ENCODE measurements around the gene ASGR1. TPM values are rescaled to one million over a fixed set of nuclear protein-coding genes. Genes with fewer than 3 reads are reported as not detected.

ASGR1 gene
- total and polyA plus RNA-seq, 3 donors from 2014 or later = 11.5 to 21.3 (median 19.1) TPM

DNA sequence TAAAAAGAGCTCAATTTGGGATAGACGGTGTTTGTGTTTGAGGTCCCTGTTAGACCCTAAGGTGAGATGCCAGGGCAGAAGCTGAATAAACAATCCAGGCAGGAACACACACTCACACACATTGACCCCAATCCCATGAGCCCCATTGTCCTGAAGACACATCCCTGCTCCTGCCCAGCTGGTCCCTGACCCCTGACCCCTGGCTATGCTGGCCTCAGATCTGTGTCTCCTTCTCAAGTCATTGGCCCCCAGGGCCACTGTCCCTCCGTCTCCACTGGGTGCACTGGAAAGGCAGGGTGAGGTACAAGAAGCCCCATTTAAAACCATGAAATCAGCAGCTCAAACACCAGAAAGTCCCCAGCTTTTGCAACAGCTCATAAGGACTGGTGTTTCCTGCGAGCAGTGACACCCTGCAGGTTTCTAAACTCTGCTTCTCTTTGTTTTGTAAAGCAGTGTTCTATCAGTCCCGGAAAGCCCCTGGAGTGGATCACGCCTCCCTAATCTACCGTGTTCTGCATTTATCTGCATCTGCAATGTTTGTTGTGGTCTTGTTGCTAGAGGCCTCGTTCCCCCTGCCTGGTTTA lies 46.6 kb downstream of the ASGR1 start:
- Histone ChIP-seq H3K4me3 (no peak overlapping the region), H3K4me1 (no peaks in the 10 kb centered on the region), H3K9me3 (no peaks in the 10 kb centered on the region), H3K36me3 (ENCODE audit: low read depth, missing control alignments) (no peaks in the 10 kb centered on the region), H3K27me3 (no peaks in the 10 kb centered on the region), H3K27ac (peak overlapping the region in 1 of 2 donors; percentile 19)
- WGBS, 2 donors = 31 to 34% methylated on average over 7 of the region's 7 CpGs
- DNase-seq = no peak
- intact Hi-C loops (cut with DNase I; ENCODE audit: low total_unique reads) = no loop called here
- TF ChIP-seq, protein P1, sequence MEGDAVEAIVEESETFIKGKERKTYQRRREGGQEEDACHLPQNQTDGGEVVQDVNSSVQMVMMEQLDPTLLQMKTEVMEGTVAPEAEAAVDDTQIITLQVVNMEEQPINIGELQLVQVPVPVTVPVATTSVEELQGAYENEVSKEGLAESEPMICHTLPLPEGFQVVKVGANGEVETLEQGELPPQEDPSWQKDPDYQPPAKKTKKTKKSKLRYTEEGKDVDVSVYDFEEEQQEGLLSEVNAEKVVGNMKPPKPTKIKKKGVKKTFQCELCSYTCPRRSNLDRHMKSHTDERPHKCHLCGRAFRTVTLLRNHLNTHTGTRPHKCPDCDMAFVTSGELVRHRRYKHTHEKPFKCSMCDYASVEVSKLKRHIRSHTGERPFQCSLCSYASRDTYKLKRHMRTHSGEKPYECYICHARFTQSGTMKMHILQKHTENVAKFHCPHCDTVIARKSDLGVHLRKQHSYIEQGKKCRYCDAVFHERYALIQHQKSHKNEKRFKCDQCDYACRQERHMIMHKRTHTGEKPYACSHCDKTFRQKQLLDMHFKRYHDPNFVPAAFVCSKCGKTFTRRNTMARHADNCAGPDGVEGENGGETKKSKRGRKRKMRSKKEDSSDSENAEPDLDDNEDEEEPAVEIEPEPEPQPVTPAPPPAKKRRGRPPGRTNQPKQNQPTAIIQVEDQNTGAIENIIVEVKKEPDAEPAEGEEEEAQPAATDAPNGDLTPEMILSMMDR (IDR thresholded peaks at IDR 0.05) = no peak
- no peak for TF ChIP-seq POLR2A (IDR thresholded peaks at IDR 0.05)

DNA sequence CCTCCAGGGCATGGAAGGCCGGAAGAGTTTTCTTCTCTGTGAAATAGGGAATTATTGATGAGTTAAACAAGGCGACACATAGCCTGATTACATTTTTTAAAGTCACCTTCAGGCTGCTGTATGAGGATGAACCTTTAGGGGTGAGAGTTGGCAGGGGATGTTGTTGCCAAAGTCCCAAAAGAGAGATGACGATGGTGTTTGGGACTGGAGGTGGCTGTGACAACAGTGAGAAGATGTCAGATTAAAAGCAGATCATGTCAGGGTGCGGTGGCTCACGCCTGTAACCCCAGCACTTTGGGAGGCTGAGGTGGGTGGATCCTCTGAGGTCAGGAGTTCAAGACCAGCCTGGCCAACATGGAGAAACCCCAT lies 47.8 kb downstream of the ASGR1 start:
- Histone ChIP-seq H3K27me3 (no peaks in the 10 kb centered on the region), H3K36me3 (ENCODE audit: low read depth, missing control alignments) (no peaks in the 10 kb centered on the region), H3K4me3 (no peak overlapping the region), H3K9me3 (no peaks in the 10 kb centered on the region), H3K4me1 (no peaks in the 10 kb centered on the region), H3K27ac (no peak overlapping the region)
- WGBS, 2 donors = 85 to 98% methylated on average over 5 of the region's 5 CpGs
- intact Hi-C loops (cut with DNase I; ENCODE audit: low total_unique reads) = no loop called here
- no peak for DNase-seq
- no peak for TF ChIP-seq POLR2A (IDR thresholded peaks at IDR 0.05)
- TF ChIP-seq, protein P1 (IDR thresholded peaks at IDR 0.05) = no peak

DNA sequence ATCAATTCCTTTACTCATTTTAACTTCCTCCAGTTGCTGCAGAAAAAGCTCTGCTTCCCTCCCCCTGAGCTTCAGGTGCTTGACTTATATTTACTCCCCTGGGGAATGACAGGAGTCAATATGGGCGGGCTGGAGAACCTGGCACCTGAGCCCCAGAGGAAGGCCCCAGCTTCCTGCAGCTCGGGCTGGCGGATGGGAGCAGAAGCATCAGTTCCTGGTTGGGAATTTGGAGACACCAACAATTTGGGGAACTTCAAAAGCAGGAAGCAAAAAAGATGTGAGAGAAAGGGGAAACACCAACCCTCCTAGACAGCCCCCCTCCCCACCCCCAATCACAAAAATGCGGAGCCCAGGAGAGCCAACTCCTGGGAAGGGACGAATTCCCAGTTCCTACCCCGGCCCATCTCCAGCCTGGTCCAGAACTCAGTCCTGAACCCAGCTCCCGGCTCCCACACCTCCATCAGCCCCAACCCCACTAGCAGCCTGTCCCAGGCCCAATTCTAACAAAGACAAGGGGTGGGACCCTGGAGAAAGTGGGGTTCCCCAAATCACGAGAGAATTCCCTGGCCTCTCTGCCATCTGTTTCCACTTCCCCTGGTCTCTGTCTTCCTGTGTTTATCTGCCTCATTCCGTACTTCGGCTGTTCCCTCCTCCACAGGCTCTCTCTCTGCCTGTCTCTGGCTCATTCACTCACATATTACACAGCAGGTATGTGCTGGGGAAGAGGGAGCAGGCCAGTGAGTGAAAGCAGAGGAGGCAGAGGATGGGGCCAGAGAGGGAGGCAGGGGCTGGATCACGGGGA lies 48.3 kb downstream of the ASGR1 start:
- no peak for DNase-seq
- 57 to 59% methylated on average over 11 of the region's 11 CpGs for WGBS, 2 donors
- intact Hi-C loops (cut with DNase I; ENCODE audit: low total_unique reads) = no loop called here
- no peak for TF ChIP-seq POLR2A (IDR thresholded peaks at IDR 0.05)
- TF ChIP-seq, protein P1 (IDR thresholded peaks at IDR 0.05) = no peak
- no peaks in the 10 kb centered on the region for H3K36me3 ChIP-seq (ENCODE audit: low read depth, missing control alignments)
- H3K4me1 ChIP-seq = no peaks in the 10 kb centered on the region
- H3K4me3 ChIP-seq = no peak overlapping the region
- H3K9me3 ChIP-seq = no peaks in the 10 kb centered on the region
- no peak overlapping the region for H3K27ac ChIP-seq
- no peaks in the 10 kb centered on the region for H3K27me3 ChIP-seq

DNA sequence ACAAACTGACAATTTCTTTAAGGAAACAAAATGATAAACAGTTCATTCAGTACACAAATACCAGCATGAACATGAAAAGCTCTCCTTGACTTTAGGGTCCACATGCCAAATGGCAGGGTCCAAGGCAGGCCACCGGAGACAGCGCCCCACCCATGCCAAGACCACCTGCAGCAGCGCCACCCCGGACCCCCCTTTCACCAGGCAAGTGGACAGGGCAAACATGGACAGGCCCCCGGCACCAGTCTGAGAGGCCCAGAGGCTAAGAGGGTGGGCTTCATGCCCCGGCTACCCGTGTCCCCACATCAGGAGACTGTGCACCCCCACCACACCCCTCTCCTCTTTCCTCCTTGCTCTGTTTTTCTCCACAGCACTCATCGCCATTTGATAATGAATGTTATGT lies 49.9 kb downstream of the ASGR1 start:
- 90% methylated on average over 8 of the region's 8 CpGs for WGBS, 2 donors
- H3K27me3 ChIP-seq = no peaks in the 10 kb centered on the region

More for the DNA sequence above, 49.9 kb downstream of the ASGR1 start:
- Histone ChIP-seq H3K36me3 (ENCODE audit: low read depth, missing control alignments) (no peaks in the 10 kb centered on the region), H3K9me3 (no peaks in the 10 kb centered on the region), H3K4me1 (no peaks in the 10 kb centered on the region), H3K4me3 (no peak overlapping the region), H3K27ac (no peak overlapping the region)
- TF ChIP-seq, protein P1 (IDR thresholded peaks at IDR 0.05) = no peak
- no peak for TF ChIP-seq POLR2A (IDR thresholded peaks at IDR 0.05)
- DNase-seq = no peak
- intact Hi-C loops (cut with DNase I; ENCODE audit: low total_unique reads) = no loop called here

All from testis (tissue), 3 donors.